Left lobe of liver (tissue), 2 donors: Measurements from ENCODE around the gene AZGP1. TPM values are rescaled to one million over a fixed set of nuclear protein-coding genes. Genes with fewer than 3 reads are reported as not detected.
"Not testable (repeated sequence)": the region's sequence is repeated elsewhere in the genome, so short reads cannot be mapped to it uniquely, and the experiment has no call there.

Experiments used
- ATAC-seq: fragments of 200-7000 bp; cut with Tn5 transposase; one replicate; pipeline ENCODE4 v1.9.1; 2020; ENCODE audit warnings: mild to moderate bottlenecking, moderate library complexity
- DNase-seq: peaks from one replicate; pipeline ENCODE4 v3.0.0-alpha.2; 2020; ENCODE audit warnings: low spot score
- total RNA-seq: library from RNA; stranded (reverse); gene quantifications from one replicate; pipeline ENCODE4 v1.2.1, GENCODE V29; 2021
- donor health status: DM: no; HTN: no; CAD: no; lungs with moderate emphysema.
- donor health status: DM: no; HTN: yes; CAD: no.

AZGP1 gene
- total RNA-seq, 1 donor from 2014 or later, result 2,337 TPM

- DNase-seq, ATAC-seq: not testable (repeated sequence)
Measured at GRCh38 chr7:99954643-99955042, 21.2 kb downstream of the AZGP1 start.

DNA sequence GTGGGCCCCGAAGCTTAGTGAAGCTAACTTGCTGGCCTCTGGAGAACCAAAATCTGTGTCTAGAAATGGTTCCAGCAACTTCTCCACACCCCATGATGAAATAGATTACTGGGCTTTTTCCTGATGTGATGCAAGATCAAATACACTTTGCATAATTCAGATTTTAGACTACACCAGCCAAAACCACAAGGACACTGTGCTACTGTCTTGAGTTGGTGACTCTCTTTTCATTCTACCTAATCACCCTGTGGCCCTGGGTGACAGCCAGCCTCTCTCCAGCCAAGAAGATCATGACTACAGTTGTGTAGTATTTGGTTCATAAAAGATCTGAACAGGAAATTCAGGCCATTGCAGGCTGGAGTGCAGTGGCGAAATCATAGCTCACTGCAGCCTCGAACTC is 22.2 kb downstream of the AZGP1 start:
- ATAC-seq, result peak; percentile 73
- peak; percentile 80 for DNase-seq

- not testable (repeated sequence) for DNase-seq
- peak; percentile 47 for ATAC-seq
Measured at GRCh38 chr7:99952649-99953048, 23.2 kb downstream of the AZGP1 start.

DNA sequence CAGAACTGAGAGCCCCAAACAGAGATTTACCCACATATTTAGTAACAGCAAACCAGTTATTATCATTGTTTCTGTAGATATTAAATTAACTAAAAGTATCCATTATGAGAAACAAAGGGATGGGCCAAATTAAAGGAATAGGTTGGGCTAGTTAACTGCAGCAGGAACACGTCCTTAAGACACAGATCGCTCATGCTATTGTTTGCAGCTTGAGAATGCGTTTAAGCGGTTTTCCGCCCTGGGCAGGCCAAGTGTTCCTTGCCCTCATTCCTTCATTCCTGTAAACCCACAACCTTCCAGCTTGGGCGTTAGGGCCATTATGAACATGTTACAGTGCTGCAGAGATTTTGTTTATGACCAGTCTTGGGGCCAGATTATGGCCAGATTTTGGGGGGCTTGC is 25.0 kb downstream of the AZGP1 start:
- not testable (repeated sequence) for ATAC-seq, DNase-seq

- ATAC-seq, result peak; percentile 42
- no peak for DNase-seq
Measured at GRCh38 chr7:99949645-99950228, 26.1 kb downstream of the AZGP1 start.

GRCh38 chr7:99947608-99948007 is 28.2 kb downstream of the AZGP1 start:
- ATAC-seq (no peak), DNase-seq (no peak)

- no peak for ATAC-seq
- no peak for DNase-seq
Measured at GRCh38 chr7:99944497-99945070, 31.2 kb downstream of the AZGP1 start.

DNA sequence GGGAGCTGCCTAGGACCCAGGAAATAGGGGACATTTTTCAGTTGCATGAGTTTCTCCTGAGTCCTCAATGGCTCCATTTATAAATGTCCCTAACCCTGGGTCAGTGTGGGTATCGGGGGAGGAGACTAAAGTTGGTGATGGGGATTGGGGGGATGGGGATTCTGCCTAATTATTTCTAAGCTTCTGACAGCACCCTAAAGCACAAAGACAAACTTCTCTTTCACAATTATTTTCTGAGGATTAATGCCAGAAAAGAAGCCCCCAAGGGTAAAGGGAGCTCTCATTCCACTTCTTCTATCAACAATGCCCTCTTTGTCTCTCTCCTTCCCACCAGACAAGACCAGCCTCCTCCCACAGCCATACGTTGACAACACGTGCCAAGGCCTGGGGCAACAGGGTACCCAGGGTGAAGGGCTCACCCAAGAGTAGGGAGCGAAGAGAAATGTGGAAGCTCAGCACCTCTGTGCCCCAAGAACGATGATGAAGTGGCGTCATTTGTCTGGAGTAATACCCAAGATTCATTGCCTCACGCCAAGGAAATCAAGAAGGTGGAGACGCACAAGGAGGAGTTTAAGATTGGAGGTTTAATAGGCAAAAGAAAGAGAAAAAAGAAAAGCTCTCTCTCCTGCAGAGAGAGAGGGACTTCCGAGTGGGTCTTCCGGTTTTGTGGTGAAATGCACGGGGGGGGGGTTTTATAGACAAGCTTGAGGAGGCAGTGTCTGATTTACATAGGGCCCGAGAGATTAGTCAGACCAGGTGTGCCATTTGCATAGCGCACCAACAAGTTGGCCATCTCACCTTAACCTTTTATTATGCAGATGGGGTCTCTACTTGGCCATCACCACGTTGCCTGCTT is 32.0 kb downstream of the AZGP1 start:
- DNase-seq (no peak), ATAC-seq (no peak)

GRCh38 chr7:99938296-99938695 is 37.5 kb downstream of the AZGP1 start:
- DNase-seq (no peak), ATAC-seq (no peak)

GRCh38 chr7:99935009-99935408 is 40.8 kb downstream of the AZGP1 start:
- ATAC-seq, result not testable (repeated sequence)

GRCh38 chr7:99930376-99930775 is 45.5 kb downstream of the AZGP1 start:
- no peak for DNase-seq

More at GRCh38 chr7:99935009-99935408, 40.8 kb downstream of the AZGP1 start:
- DNase-seq, result not testable (repeated sequence)

DNA sequence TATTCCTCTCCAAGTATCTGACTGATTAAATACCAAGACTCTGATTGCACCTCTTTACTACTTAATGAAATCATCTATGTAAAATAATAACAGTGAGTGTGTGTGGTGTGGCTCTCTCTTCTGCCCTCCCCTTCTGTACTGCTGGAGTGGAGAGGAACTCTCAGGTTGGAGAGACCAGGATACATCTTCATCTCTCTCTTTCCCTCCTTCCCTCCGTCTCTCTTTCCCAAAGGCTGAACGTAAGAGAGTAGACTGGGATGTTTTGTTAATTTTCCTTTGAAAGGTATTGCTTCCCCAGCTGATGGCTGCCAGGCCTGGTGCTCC is 46.1 kb downstream of the AZGP1 start:
- DNase-seq (no peak), ATAC-seq (no peak)

More at GRCh38 chr7:99930376-99930775, 45.5 kb downstream of the AZGP1 start:
- ATAC-seq, result no peak

DNA sequence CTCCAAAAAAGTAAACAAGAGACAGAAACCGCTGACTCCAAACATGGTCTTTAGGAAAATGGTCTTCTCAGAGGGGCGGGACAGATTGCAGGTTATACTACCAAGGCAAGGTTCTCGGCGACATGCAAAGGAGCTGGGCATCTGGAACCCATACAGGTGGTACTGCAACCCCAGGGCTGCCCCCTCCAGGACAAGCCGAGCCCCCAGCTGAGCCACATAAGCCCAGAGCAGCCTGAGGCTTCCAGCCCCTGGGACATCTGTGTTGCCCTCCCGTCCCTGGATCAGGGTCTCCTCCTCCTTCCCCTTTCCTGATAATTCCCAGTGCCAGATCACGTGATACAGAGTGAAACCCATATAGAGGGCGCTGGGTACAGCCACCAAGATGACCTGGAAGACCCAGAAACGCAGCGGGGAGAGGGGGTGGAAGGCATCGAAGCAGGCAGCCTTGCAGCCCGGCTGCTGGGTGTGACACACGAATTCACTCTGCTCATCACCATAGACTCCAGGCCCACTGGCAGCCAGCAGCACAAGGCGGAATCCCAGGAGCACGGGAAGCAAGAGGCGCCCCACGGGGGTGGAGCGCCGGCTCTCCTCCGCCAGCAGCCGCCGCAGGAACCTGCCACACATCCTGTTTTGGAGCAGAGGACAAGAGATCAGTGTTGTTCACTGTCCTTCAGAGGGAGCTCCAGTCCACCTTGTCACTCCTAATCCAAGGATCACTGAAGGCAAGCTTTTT is 46.7 kb downstream of the AZGP1 start, which contains the start of gene GJC3:
GJC3 (minus strand) TSS at position 627 of the 736 bp plus-strand sequence; CDS start at position 627, 0 bp downstream.
- ATAC-seq (peak; percentile 99), DNase-seq (peak; percentile 61)

DNA sequence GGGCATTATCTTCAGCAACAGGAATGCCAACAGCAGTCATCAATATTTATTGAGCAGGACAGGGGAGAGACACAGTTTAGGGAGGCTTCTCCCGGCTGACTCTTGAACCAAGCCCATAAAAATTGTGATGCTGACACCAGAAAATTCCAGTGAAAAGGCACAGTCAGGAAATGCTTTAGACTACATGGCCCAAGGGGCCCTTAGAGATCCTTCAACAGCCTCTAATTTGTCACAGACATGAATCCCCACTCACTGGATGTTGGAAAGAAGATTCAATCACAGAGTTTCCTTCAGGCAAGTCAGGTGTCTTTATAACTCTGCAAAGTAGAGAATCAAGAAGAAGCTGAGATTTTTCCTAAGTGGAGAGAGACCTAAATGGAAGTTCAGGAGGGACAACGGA is 47.6 kb downstream of the AZGP1 start:
- DNase-seq (no peak), ATAC-seq (no peak)

DNA sequence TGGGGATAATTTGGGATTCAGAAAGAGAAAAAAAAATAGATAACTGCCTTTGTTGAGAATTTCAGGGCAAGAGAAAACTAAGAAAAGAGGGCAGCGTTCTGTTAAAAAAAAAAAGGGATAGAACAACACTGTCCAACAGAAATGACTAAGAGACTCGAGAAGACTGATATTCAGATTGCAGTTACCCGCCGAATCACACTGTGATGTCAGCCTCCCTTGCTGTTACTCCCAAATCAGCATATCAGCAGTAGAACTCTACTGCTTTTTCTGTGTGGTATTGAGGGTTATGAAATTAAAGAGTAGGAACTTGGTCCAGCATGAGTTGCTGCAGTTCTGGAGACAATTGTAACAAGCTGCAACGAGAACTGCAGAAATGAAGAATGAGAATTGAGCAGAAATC is 48.3 kb downstream of the AZGP1 start:
- ATAC-seq (no peak), DNase-seq (no peak)

DNA sequence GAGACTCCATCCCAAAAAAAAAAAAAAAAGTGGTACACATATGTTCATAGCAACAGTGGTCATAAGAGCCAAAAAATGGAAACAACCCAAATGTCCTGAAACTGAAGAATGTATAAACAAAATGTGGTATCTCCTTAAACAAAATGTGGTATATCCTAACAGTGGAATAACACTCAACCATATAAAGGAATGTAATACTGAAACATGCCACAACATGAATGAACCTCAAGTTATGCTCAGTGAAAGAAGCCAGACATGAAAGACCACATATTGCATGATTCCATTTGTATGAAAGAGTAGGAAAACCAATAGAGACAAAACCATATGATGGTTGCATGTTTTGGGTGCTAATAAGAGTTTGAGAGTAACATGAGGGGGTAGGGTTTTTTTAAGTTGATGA is 49.5 kb downstream of the AZGP1 start:
- DNase-seq, result no peak
- ATAC-seq, result no peak

DNA sequence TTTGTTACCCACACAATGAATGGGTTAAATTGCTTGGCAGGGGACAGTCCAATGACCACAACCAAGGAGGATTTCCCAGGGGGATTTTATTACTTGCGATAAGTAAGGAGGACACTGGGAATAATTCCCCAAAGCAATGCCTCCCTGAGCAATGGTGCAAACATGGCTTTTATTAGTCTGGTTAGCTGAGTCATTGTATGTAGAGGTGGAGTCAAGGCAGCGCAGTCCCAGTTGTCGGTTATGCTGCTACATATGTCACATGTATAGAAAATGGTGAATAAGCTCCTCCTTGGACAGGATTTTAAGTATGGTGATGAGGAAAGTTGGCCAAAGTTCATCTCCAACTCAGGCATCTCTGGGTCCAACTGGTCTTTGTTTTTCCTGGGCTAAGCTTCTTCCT is 52.6 kb downstream of the AZGP1 start:
- DNase-seq (no peak), ATAC-seq (no peak)

GRCh38 chr7:99920149-99920548 is 55.7 kb downstream of the AZGP1 start:
- ATAC-seq (no peak), DNase-seq (no peak)

GRCh38 chr7:99919814-99920112 is 56.1 kb downstream of the AZGP1 start:
- DNase-seq, result no peak
- ATAC-seq, result no peak

- DNase-seq (peak; percentile 96), ATAC-seq (peak; percentile 96)
Measured at GRCh38 chr7:99918959-99919813, 56.6 kb downstream of the AZGP1 start, which contains the start of gene TRIM4. Gene TRIM4 (minus strand): TSS chr7:99919530. CDS start chr7:99919401, 129 bp downstream.
